Endothelial cell of umbilical vein (primary cell): ENCODE measurements around the gene UBE2H.

Experiments used
- CTCF ChIP-seq, 2 donors: IDR thresholded peaks; 1 replicate in 1 of 2; 2 replicates in 1 of 2; pipeline ENCODE4 v1.5.1; 2011; ENCODE audit warnings: low read length in 2 of 2, mild to moderate bottlenecking in 2 of 2, moderate library complexity in 2 of 2, control low read depth in 1 of 2, inconsistent platforms in 1 of 2, low read depth in 1 of 2; ENCODE audit not compliant: insufficient read depth in 1 of 2; ENCODE audit errors: extremely low read depth in 1 of 2
- EZH2 ChIP-seq: IDR thresholded peaks from 2 replicates; pipeline ENCODE4 v1.6.1; 2012; ENCODE audit warnings: borderline replicate concordance, low read depth, mild to moderate bottlenecking, moderate library complexity, low read length, inconsistent platforms; ENCODE audit not compliant: severe bottlenecking
- POLR2A ChIP-seq: IDR thresholded peaks from 2 replicates; pipeline ENCODE4 v1.6.1; 2012; ENCODE audit warnings: low read depth, mild to moderate bottlenecking, control low read depth, low read length
- POLR2AphosphoS5 ChIP-seq: IDR thresholded peaks from 2 replicates; pipeline ENCODE4 v1.6.1; 2012; ENCODE audit warnings: low read depth, mild to moderate bottlenecking, control low read depth, low read length, moderate library complexity; ENCODE audit not compliant: insufficient read depth

GRCh38 chr7:129926618-129927017 is 26.1 kb downstream of the UBE2H start:
- TF ChIP-seq CTCF (IDR thresholded peaks at IDR 0.05; ENCODE audit: extremely low read depth in 1 of 2, insufficient read depth in 1 of 2, low read depth in 1 of 2, low read length in 2 of 2) (no peak), POLR2AphosphoS5 (no peak), EZH2 (no peak), POLR2A (no peak)
